ENCODE measurements around the gene LAMB4.

The LAMB4 gene

GRCh38 chr7:108132551-108133265 is 2.5 kb upstream of the LAMB4 start:
- Mint-ChIP-seq H3K27ac (no peak overlapping the region), H3K36me3 (ENCODE audit: low read depth) (no peaks in the 10 kb centered on the region), H3K4me3 (no peak overlapping the region), H3K9me3 (no peaks in the 10 kb centered on the region), H3K4me1 (ENCODE audit: low read depth) (peaks cover 14% of the 10 kb centered on the region), H3K27me3 (ENCODE audit: low read depth) (peaks cover 43% of the 10 kb centered on the region)

- Mint-ChIP-seq H3K36me3 (ENCODE audit: low read depth) (no peaks in the 10 kb centered on the region), H3K4me1 (ENCODE audit: low read depth) (no peaks in the 10 kb centered on the region), H3K9me3 (no peaks in the 10 kb centered on the region), H3K27me3 (ENCODE audit: low read depth) (peaks cover 37% of the 10 kb centered on the region), H3K4me3 (no peak overlapping the region), H3K27ac (no peak overlapping the region)
Measured at GRCh38 chr7:108129018-108129965, 869 bp downstream of the LAMB4 start.

- H3K36me3 Mint-ChIP-seq (ENCODE audit: low read depth) = no peaks in the 10 kb centered on the region
- no peaks in the 10 kb centered on the region for H3K4me1 Mint-ChIP-seq (ENCODE audit: low read depth)
- H3K9me3 Mint-ChIP-seq = no peaks in the 10 kb centered on the region
- H3K27me3 Mint-ChIP-seq (ENCODE audit: low read depth) = peaks cover 30% of the 10 kb centered on the region
- H3K4me3 Mint-ChIP-seq = no peak overlapping the region
- H3K27ac Mint-ChIP-seq = no peak overlapping the region
Measured at GRCh38 chr7:108128514-108128913, 1.6 kb downstream of the LAMB4 start.

GRCh38 chr7:108127461-108127860 is 2.7 kb downstream of the LAMB4 start:
- no peaks in the 10 kb centered on the region for H3K9me3 Mint-ChIP-seq
- H3K27ac Mint-ChIP-seq = no peak overlapping the region
- H3K4me1 Mint-ChIP-seq (ENCODE audit: low read depth) = no peaks in the 10 kb centered on the region
- no peak overlapping the region for H3K4me3 Mint-ChIP-seq
- no peaks in the 10 kb centered on the region for H3K36me3 Mint-ChIP-seq (ENCODE audit: low read depth)
- H3K27me3 Mint-ChIP-seq (ENCODE audit: low read depth) = peaks cover 23% of the 10 kb centered on the region

- Mint-ChIP-seq H3K4me3 (no peak overlapping the region), H3K27me3 (ENCODE audit: low read depth) (peaks cover 7% of the 10 kb centered on the region), H3K36me3 (ENCODE audit: low read depth) (no peaks in the 10 kb centered on the region), H3K4me1 (ENCODE audit: low read depth) (no peaks in the 10 kb centered on the region), H3K9me3 (no peaks in the 10 kb centered on the region), H3K27ac (no peak overlapping the region)
Measured at GRCh38 chr7:108124820-108125219, 5.3 kb downstream of the LAMB4 start.

- H3K9me3 Mint-ChIP-seq = no peaks in the 10 kb centered on the region
- H3K4me3 Mint-ChIP-seq = no peak overlapping the region
- no peaks in the 10 kb centered on the region for H3K36me3 Mint-ChIP-seq (ENCODE audit: low read depth)
- H3K4me1 Mint-ChIP-seq (ENCODE audit: low read depth) = no peaks in the 10 kb centered on the region
- H3K27me3 Mint-ChIP-seq (ENCODE audit: low read depth) = peaks cover 4% of the 10 kb centered on the region
- no peak overlapping the region for H3K27ac Mint-ChIP-seq
Measured at GRCh38 chr7:108122181-108122580, 8.0 kb downstream of the LAMB4 start.

- Mint-ChIP-seq H3K27ac (no peak overlapping the region), H3K27me3 (ENCODE audit: low read depth) (no peaks in the 10 kb centered on the region), H3K9me3 (no peaks in the 10 kb centered on the region), H3K4me1 (ENCODE audit: low read depth) (no peaks in the 10 kb centered on the region), H3K36me3 (ENCODE audit: low read depth) (no peaks in the 10 kb centered on the region), H3K4me3 (no peak overlapping the region)
Measured at GRCh38 chr7:108120933-108121332, 9.2 kb downstream of the LAMB4 start.

- Mint-ChIP-seq H3K27ac (no peak overlapping the region), H3K4me1 (ENCODE audit: low read depth) (no peaks in the 10 kb centered on the region), H3K27me3 (ENCODE audit: low read depth) (no peaks in the 10 kb centered on the region), H3K9me3 (no peaks in the 10 kb centered on the region), H3K36me3 (ENCODE audit: low read depth) (no peaks in the 10 kb centered on the region), H3K4me3 (no peak overlapping the region)
Measured at GRCh38 chr7:108120196-108120595, 10.0 kb downstream of the LAMB4 start.

GRCh38 chr7:108118959-108119358 is 11.2 kb downstream of the LAMB4 start:
- H3K9me3 Mint-ChIP-seq = no peaks in the 10 kb centered on the region
- no peaks in the 10 kb centered on the region for H3K27me3 Mint-ChIP-seq (ENCODE audit: low read depth)
- H3K27ac Mint-ChIP-seq = no peak overlapping the region
- H3K4me1 Mint-ChIP-seq (ENCODE audit: low read depth) = no peaks in the 10 kb centered on the region
- H3K36me3 Mint-ChIP-seq (ENCODE audit: low read depth) = no peaks in the 10 kb centered on the region
- H3K4me3 Mint-ChIP-seq = no peak overlapping the region

- Mint-ChIP-seq H3K9me3 (no peaks in the 10 kb centered on the region), H3K4me3 (no peak overlapping the region), H3K4me1 (ENCODE audit: low read depth) (no peaks in the 10 kb centered on the region), H3K27ac (no peak overlapping the region), H3K27me3 (ENCODE audit: low read depth) (no peaks in the 10 kb centered on the region), H3K36me3 (ENCODE audit: low read depth) (no peaks in the 10 kb centered on the region)
Measured at GRCh38 chr7:108114117-108114841, 15.9 kb downstream of the LAMB4 start.

- Mint-ChIP-seq H3K36me3 (ENCODE audit: low read depth) (no peaks in the 10 kb centered on the region), H3K4me3 (no peak overlapping the region), H3K27me3 (ENCODE audit: low read depth) (no peaks in the 10 kb centered on the region), H3K4me1 (ENCODE audit: low read depth) (no peaks in the 10 kb centered on the region), H3K9me3 (no peaks in the 10 kb centered on the region), H3K27ac (no peak overlapping the region)
Measured at GRCh38 chr7:108112683-108113082, 17.5 kb downstream of the LAMB4 start.

- H3K36me3 Mint-ChIP-seq (ENCODE audit: low read depth) = no peaks in the 10 kb centered on the region
- H3K4me3 Mint-ChIP-seq = no peak overlapping the region
- no peaks in the 10 kb centered on the region for H3K9me3 Mint-ChIP-seq
- no peaks in the 10 kb centered on the region for H3K4me1 Mint-ChIP-seq (ENCODE audit: low read depth)
- no peak overlapping the region for H3K27ac Mint-ChIP-seq
- H3K27me3 Mint-ChIP-seq (ENCODE audit: low read depth) = no peaks in the 10 kb centered on the region
Measured at GRCh38 chr7:108109221-108109908, 20.8 kb downstream of the LAMB4 start.

- Mint-ChIP-seq H3K4me1 (ENCODE audit: low read depth) (no peaks in the 10 kb centered on the region), H3K27ac (no peak overlapping the region), H3K9me3 (no peaks in the 10 kb centered on the region), H3K36me3 (ENCODE audit: low read depth) (no peaks in the 10 kb centered on the region), H3K27me3 (ENCODE audit: low read depth) (no peaks in the 10 kb centered on the region), H3K4me3 (no peak overlapping the region)
Measured at GRCh38 chr7:108108131-108108530, 22.0 kb downstream of the LAMB4 start.

- Mint-ChIP-seq H3K27ac (no peak overlapping the region), H3K4me1 (ENCODE audit: low read depth) (no peaks in the 10 kb centered on the region), H3K27me3 (ENCODE audit: low read depth) (peaks cover 3% of the 10 kb centered on the region), H3K4me3 (no peak overlapping the region), H3K9me3 (no peaks in the 10 kb centered on the region), H3K36me3 (ENCODE audit: low read depth) (no peaks in the 10 kb centered on the region)
Measured at GRCh38 chr7:108104324-108104723, 25.8 kb downstream of the LAMB4 start.
